ENCODE data around the gene MCOLN2.

MCOLN2 gene

DNA sequence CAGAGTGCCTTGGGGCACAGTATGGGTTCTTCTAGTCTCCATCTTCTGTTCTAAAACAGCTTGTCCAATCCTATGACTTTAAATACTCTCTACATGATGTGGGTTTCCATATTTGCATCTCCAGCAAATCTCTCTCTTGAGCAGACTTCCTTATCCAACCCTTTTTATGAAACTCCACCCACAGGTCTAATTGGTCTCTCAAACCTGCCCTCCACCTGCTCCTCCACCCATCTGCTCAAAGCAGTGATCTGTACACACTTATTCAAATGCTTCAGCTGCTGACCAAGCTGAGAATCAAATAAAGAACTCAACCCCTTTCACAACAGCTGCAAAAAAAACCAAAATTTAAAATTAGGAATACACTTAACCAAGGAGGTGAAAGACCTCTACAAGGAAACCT is 11.5 kb downstream of the MCOLN2 start:
- no peak for DNase-seq (ENCODE audit: low spot score)

DNA sequence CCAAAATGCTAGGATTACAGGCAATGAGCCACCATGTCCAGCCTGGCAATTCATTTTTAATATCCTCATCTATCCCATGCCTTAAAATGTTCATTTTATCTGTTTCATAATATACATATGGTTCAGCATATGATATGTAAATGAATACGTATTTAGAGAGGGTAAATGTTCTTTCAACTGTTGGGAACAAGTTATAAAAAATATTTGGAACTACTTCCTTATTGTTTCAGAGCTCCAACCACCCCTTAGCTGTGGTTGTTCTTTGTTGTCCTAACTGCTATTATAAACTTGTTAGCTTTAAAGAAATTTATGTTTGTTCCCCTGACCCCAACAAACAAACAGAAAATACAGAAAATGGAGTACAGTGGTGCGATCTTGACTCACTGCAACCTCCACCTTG is 14.5 kb downstream of the MCOLN2 start:
- DNase-seq (ENCODE audit: low spot score): no peak

DNA sequence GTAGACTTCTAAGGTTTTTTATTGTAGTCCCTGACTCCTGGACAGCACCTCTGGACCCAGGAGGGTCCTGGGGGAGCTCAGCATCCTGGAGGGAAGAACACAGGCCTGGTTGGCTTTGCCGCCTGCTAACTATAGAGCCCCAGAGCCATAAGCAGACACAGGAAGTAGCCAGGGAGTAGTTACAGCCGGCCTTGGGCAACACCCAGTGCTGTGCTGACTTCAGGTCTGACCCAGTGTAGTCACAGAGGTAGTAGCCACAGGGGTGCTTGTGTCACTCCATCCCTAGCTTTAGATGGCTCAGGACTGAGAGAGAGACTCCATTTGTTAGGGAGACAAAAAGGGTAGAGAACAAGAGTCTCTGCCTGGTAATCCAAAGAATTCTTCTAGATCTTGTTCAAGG is 21.9 kb downstream of the MCOLN2 start:
- DNase-seq (ENCODE audit: low spot score): no peak

DNA sequence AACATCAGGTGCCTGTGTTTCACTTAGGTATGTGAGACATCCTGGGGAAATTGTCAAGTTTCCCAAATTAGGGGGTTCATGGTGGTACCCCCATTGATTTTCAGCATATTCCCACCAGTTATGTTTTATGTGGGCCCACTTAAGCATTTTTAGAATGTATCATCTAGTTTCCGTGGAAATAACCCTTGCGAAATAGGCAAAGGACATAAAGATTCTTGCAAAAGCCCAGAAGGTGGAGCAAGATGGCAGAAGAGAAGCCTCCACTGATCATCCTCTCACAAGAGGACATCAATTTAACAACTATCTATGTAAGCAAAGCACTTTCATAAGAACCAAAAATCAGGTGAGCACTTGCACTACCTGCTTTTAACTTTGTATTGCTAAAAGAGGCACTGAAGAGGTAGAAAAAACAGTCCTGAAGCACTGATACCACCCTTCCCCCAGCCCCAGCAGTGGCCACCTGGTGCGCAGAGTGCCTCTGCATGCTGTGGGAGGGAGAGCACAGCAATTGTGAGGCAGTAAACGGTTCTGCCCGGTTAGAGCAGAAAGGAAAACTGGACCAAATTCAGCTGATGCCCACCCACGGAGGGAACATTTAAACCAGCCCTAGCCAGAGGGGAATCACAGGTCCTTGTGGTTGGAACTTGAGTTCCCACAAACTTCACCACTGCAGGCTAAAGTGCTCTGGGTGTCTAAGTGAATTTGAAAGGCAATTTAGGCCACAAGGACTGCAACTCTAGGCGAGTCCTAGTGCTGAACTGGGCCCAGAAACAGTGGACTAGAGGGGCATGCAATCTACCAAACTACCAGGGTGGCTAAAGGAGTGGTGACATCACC is 23.2 kb downstream of the MCOLN2 start:
- no peak for DNase-seq (ENCODE audit: low spot score)

DNA sequence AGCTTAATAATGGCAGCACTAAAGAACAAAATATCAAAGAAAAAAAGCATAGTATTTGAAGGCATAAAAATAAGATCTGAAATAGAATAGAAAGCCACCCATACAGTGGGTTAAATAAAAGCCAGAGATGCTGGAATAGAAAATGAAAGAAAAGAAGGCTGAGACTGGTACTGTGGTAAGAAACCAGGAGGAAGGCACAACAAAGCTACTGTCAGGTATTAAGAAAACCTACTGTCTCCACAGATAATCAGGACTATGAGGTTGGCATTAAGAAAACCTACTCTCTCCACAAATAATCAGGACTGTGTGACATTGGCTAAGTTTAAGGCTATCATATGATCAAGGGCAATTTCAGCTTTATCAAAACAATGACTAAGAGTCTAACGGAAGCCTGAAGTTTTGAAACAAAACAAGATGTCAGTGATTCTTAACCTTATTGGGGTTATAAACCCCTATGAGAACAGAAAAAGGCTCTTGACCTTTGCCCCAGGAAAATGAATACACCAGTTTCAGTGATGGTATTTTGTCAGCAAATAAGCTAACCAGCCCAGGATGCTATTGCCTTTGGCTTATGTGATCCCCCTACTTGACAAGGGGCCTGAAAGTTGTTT is 24.4 kb downstream of the MCOLN2 start:
- DNase-seq (ENCODE audit: low spot score): no peak

DNA sequence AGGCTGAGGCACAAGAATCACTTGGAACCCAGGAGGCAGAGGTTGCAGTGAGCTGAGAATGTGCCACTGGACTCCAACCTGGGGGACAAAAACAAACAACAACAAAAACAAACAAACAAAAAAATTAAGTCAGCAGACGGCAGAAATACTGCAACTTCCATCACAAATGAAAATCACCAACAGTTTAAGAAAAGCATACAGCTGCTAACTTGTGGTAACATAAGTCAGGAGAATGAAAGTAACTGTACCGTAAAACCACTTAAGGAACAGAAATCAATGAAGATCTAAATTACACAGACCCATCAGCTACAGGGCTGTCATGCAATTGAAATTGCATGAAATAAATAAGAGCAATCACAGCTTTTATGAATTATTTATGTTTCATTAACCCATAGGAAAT is 25.0 kb downstream of the MCOLN2 start:
- no peak for DNase-seq (ENCODE audit: low spot score)

DNA sequence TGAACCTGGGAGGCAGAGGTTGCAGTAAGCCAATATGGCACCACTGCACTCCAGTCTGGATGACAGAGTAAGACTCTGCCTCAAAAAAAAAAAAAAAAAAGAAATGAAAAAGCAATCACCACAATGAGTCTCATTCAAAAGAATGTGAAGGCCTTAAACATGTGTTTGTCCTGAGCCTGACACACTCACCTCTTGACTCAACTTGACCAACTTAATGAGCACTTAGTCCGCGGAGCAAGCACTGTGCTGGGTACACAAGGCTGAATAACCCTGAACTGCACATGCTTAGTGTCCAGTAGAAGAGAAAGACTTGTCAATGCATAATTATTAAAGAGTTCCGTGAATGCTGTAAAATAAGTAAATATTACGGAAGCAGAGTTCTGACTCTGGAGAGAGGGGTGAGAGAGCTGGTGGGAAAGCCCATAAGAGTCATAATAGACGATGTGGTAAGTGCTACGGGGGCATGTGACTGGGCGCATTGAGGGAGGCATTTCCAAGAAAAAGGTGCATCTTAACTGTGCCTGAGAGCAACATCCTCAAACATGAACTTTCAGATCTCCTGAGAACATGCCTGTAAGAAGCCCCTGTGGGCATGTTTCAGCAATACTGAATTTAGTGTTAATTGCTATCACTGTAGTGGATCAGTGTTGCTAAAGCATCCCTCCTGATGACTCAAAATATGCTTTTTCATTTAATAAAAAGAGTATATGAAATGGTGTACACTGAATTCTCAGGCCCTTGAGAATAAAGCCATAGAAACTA is 27.2 kb downstream of the MCOLN2 start:
- DNase-seq (ENCODE audit: low spot score): peak; percentile 37

DNA sequence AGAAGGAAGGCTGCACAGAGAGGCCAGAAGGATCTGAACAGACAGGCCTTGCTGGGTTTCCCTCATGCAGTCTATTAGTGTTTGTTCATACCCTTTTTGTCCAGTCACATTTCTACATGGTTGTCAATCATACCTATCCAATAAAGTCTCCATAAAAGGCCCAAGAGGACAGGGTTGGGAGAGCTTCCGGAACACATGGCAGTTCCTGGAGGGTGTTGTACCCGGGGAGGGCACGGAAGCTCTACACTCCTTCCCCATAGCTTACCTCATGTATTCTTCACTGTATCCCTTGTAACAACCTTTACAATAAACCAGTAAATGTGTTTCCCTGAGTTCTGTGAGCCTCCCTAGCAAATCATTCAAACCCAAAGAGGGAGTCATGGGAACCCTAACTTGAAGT is 28.0 kb downstream of the MCOLN2 start:
- no peak for DNase-seq (ENCODE audit: low spot score)

DNA sequence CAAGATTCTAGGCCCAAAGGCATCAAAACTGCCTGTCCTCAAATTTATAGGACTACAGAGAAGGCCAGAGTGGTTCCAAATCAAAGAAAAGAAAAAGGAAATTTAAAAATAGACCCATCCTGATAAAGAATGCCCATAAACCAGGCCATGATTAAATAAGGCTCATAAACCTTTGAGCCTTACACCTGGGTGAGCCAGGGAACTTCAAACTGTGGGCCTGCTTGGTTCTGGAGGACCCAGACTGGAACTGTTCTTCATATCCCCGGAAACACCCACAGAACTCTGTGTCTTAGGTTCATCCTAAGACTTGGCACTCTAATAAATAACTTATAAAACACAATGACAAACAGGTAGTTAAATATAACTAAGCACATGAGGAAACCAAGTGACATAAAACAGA is 28.8 kb downstream of the MCOLN2 start:
- DNase-seq (ENCODE audit: low spot score): no peak

DNA sequence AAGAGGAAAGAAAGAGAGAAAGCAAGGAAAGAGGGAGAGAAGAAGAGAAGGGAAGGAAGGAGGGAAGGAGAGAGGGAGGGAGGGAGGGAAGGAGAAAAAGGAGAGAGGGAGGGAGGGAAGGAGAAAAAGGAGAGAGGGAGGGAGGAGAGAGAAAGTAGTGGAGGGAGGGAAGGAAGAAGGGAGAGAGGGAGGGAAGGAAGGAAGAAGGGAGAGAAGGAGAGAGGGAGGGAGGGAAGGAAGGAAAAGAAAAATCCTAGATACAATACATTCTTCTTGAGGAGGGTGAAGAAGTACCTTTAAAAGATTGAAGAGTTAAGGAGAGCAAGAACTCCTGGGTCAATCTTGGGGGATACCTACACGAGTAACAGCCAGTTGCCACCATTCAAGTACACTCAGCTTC is 29.2 kb downstream of the MCOLN2 start:
- DNase-seq (ENCODE audit: low spot score): no peak

DNA sequence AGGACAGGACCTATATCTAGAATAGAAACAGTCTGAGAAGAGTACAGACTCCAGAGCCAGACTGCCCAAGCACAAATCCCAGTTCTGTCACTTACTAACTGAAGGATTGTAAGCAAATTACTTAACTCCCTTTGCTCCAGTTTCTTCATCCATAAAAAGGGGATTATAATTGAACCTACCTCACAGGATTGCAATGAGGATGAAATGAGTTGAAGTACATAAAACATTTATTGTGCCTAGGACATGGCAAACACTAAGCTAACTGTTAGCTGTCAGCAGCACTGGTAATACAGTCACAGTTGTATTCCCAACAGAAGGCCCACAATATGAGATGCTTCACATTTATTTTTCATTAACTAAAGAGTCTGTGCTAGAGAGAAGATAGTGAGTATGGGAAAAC is 33.9 kb downstream of the MCOLN2 start:
- DNase-seq (ENCODE audit: low spot score): no peak

DNA sequence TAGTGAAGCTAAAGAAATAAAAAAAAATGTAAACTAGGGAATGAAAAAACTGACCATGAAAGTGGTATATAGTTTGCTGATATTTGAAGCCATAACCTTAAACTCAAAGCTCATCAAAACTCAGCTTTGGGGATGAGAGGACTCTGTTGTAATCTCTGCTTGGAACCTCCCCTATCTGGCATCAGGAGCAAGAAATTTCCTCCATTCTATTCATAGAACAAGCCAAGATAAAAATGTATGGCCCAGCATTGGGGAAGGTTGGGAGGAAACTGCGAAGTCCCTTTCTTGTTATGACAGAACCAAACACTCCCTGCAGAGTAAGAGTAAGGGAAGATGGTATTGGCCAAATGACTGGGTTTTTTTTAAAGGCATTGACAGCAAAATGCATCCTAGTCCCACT is 35.6 kb downstream of the MCOLN2 start:
- no peak for DNase-seq (ENCODE audit: low spot score)

DNA sequence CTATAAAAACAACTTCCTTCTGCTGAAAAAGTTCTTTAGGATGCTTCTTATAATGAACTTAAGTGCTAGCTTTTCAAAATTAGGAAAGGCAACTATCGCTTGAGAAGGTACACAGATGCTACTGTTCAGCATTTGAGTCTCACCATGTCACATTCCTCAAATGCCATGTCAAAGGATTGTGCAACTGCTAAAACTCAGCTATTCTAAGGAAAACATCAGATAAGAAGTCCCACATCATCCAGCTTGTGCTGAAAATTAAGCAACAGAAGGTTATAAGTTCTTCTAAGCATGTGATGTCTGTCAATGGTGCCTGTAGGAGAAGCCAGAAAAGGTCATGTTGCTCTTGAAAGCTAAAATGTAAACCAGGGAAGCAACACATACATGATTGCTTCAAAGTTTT is 36.5 kb downstream of the MCOLN2 start:
- no peak for DNase-seq (ENCODE audit: low spot score)

DNA sequence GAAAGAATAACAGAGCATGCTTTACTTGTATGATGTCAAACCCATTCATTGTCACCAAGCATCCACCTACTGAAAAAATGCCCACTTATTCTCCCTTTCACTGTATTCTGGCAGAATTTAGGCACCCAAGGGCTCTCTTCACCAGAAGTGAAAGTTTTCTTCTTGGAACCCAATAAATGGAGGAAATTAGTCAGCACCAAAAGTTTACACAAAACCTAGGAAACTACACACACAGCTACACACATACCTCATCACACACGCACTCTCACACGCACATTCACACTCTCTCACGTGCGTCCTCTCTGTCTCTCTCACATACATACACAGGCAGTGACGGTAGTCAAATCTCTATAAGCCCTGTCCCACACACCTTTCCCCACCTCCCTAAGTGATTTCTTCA is 37.6 kb downstream of the MCOLN2 start:
- peak; percentile 59 for DNase-seq (ENCODE audit: low spot score)

DNA sequence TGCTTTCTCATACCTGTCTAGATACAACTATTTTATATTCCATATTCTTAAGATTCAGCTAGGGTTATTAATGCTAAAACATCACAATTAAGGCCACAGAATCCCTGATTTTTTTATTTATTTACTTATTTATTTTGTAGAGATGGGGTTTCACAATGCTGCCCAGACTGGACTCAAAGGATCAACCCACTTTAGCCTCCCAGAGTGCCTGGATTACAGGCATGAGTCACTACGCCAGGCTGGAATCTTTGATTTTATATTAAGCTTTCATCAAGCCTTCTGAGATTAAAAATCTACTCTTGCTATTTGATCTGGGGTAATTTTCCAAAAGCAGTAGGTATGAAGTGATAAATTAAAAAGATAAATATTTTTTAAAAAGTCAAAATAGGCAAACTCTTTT is 38.9 kb downstream of the MCOLN2 start:
- no peak for DNase-seq (ENCODE audit: low spot score)

DNA sequence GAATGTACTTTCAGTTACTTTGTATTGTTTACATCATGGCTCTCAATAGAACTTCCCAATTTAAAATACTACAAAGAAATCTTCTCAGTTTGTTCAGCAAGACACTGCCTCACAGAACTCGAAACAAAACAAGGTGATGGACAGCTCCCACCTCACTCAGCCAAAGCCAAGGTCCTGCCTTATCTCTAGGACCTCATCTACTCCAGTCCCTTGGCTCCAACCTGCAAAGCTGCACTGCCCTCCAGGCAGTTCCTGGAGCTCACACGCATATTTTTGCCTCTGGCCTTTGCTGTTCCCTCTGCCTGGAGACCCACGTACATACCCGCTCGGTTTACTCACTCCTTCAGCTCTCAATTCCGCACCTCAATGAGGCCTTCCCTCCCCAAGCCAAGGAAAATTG is 40.3 kb downstream of the MCOLN2 start:
- DNase-seq (ENCODE audit: low spot score): no peak

DNA sequence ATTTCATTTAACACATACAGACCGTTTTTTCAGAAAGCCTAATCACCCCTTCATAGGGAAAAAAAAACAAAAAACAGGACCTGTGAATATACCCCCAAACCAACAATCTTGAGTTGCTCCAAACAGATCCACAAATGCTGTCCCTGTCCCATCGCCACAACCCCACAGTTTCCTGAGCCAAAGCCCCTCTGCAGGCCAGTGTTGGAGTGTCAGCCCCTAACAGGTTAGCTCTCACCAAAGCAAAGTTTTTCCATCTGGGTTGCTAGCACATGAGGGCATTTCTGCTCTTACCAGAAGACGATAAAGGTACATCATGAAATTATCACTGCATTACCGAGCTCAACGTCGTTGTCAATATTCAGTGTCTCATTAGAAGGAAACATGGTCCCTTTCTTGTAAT is 40.8 kb downstream of the MCOLN2 start:
- DNase-seq (ENCODE audit: low spot score): no peak

DNA sequence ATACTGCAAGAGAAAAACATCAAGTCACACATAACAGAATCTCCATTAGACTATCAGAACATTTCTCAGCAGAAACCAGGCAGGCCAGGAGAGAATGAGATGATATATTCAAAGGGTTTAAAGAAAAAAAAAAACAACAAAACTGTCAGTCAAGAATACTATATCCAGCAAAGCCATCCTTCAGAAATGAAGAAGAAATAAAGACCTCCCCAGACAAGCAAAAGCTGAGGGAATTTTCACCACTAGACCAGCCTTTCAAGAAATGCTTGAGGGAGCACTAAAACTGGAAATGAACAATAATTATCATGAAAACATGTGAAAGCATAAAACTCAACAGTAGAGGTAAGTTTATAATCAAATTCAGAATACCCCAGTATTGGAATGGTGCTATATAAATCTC is 47.2 kb downstream of the MCOLN2 start:
- no peak for DNase-seq (ENCODE audit: low spot score)

DNA sequence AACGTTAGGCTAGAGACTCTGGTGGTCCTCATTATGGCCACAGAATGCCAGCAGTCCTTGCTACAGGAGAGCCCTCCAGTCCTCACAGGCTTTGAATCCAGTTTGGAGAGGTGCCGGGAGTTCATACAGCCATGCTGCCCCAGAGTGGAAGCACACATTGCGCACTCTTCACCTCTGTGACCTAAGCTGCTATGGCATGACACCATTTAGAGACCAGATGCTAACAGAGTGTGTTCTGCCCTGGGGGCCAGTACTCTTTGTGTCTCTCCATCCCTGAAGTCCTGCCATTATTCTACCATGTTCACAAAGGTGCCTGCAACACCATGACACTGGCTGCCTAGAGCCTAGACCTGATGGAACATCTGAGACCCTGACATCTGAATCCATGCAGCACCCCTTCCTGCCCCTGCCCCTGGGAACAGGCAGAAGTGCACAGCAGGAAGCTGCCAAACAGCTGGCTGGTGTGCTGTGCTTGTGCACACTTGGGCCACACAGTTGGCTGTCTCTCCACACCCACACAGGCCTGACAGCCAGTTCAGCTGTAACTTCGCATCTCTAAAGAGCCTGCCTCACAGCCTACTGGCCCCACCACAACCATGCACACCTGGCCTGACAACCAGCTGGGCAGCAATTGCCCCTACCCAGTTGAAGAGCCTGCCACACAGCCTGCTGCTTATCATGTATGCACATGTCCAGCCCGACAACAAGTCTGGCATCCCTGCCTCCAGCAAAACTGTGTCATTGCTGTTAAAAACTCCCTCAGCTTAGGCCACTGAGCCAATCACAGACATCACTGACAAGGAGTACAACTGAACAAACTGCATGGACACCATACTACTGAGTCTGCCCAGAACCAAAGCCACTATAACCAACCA is 49.1 kb downstream of the MCOLN2 start:
- DNase-seq (ENCODE audit: low spot score): no peak

DNA sequence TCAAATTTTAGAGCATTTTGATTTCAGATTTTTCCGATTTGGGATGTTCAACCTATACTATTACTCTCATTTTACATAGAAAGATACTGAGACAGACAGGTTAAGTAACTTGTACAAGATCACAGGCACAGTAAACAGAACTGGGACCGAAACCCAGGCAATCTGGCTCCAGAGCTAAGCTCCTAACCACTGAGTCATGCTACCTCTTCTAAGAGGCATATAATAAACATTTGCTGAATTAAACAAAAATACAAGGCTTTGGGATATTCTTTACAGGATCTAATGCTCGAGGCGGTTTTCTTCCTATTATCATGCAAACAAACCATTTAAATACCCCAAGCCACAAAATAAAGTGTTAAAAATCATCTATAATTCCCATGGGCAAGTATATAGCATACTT is 50.3 kb downstream of the MCOLN2 start:
- no peak for DNase-seq (ENCODE audit: low spot score)

DNA sequence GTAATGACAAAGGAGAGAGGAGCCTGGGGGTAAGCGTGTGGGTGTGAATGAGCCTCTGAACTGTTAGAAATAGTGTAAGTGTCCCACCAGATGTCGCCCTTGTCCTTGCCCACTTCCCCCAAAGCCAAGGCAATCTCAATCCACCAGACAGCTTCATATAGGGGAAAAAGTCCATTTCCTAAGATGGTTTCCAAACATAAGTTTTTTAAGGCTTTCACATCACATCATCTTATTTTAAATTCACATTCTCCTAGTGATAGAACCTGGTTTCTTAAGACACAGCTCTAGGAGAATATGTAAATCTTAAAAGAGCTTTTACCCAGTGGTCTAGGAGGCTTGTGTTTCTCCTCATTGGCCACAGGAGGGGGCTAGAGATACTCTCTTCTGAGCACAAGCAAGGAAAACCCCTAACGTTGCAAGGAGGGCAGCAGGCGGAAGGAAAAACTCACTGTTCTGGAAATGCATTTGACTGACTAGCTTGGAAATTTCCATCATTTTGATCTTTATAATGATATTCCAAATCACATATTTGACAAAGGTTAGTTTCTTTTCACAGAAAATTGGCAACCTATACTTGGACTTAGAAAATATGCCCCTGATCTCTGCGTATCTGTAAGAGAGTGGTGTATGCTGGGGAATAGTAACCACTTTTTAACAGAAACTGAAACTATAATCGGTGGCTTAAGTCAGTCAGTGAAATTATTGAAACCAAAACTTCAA is 52.0 kb downstream of the MCOLN2 start:
- DNase-seq (ENCODE audit: low spot score): peak; percentile 93

DNA sequence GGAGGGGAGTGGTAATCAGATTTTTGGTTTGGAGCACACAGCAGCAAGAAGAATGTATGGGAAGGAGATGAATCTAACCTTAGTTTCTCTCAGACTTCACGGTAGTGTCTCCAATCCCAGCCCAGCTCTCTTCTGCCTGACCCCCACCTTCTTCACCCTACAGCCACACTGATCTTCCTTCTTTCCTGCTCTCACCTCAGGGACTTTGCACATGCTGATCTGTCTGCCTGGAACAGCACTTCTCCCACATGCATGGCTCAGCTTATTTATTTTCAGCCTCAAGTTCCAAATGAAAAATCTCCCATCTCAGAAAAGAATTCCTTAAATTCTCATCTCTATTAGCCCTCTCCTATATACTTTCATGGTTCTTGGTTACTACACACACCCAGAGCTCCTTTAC is 55.1 kb downstream of the MCOLN2 start:
- no peak for DNase-seq (ENCODE audit: low spot score)

All from CD4-positive, alpha-beta T cell treated with Interleukin-2 at 100 ng/mL for 4 hours (primary cell).